K562 (cell line): ENCODE data around the gene AARSD1. TPM values are rescaled to one million over a fixed set of nuclear protein-coding genes. Genes with fewer than 3 reads are reported as not detected.

Experiments used
- ATF3 ChIP-seq, 2 experiments: fragments of 450-650 bp in 1 of 2; sonication (generic) in 1 of 2; formaldehyde crosslinking in 1 of 2; IDR thresholded peaks in 1 of 2; conservative IDR thresholded peaks in 1 of 2; 2 replicates each; pipeline versions ENCODE4 v1.6.1 to v1.8.1; 2016 to 2023; ENCODE audit warnings: mild to moderate bottlenecking in 2 of 2, moderate library complexity in 2 of 2, inconsistent platforms in 1 of 2, missing genetic modification reagents in 1 of 2
- ATF4 ChIP-seq: fragments of 450-650 bp; formaldehyde crosslinking; IDR thresholded peaks from 2 replicates; pipeline ENCODE4 v1.4.0; 2022; ENCODE audit warnings: mild to moderate bottlenecking, moderate library complexity
- BCLAF1 ChIP-seq, 2 experiments: fragments of 450-650 bp in 1 of 2; IDR thresholded peaks; 2 replicates each; pipeline ENCODE4 v1.6.1; 2011 to 2017; ENCODE audit warnings: low read depth in 2 of 2, antibody characterized with exemption in 1 of 2, borderline replicate concordance in 1 of 2, low read length in 1 of 2, mild to moderate bottlenecking in 1 of 2, mixed read lengths in 1 of 2; ENCODE audit not compliant: control insufficient read depth in 1 of 2
- BMI1 ChIP-seq: fragments of 150-350 bp; IDR thresholded peaks from 2 replicates; pipeline ENCODE4 v1.6.1; 2014; ENCODE audit warnings: low read length
- CBFB ChIP-seq: sonication (generic); formaldehyde crosslinking; IDR thresholded peaks from 2 replicates; pipeline ENCODE4 v1.4.0; 2020; ENCODE audit warnings: mild to moderate bottlenecking, missing genetic modification reagents
- DEAF1 ChIP-seq: fragments of 450-650 bp; formaldehyde crosslinking; IDR thresholded peaks from 2 replicates; pipeline ENCODE4 v1.4.0; 2020; ENCODE audit warnings: mild to moderate bottlenecking, moderate library complexity
- HMBOX1 ChIP-seq: sonication (generic); IDR thresholded peaks from 2 replicates; pipeline ENCODE4 v1.6.1; 2016
- HOMEZ ChIP-seq: fragments of 250-450 bp; sonication (Bioruptor Pico); IDR thresholded peaks from 2 replicates; pipeline ENCODE4 v1.4.0; 2020; ENCODE audit warnings: mild to moderate bottlenecking, moderate library complexity
- NFIX ChIP-seq: fragments of 250-450 bp; sonication (Bioruptor Pico); IDR thresholded peaks from 2 replicates; pipeline ENCODE4 v1.4.0; 2020; ENCODE audit warnings: low read depth, mild to moderate bottlenecking, moderate library complexity
- NONO ChIP-seq, 2 experiments: fragments of 200-400 bp in 1 of 2; fragments of 450-650 bp in 1 of 2; formaldehyde crosslinking in 1 of 2; IDR thresholded peaks; 2 replicates each; pipeline ENCODE4 v1.6.1; 2017; ENCODE audit warnings: low read depth in 2 of 2, mild to moderate bottlenecking in 2 of 2, moderate library complexity in 2 of 2, low read length in 1 of 2
- TAF7 ChIP-seq: fragments of 450-650 bp; IDR thresholded peaks from 2 replicates; pipeline ENCODE4 v1.6.1; 2016; ENCODE audit warnings: missing genetic modification characterization, missing compliant biosample characterization
- TAL1 ChIP-seq: fragments of 450-650 bp; IDR thresholded peaks from 2 replicates; pipeline ENCODE4 v1.6.1; 2016; ENCODE audit warnings: mild to moderate bottlenecking
- ZHX1 ChIP-seq: fragments of 150-350 bp; conservative IDR thresholded peaks from 2 replicates; pipeline ENCODE4 v1.6.1; 2014; ENCODE audit warnings: low read length
- ZKSCAN3 ChIP-seq: fragments of 250-450 bp; sonication (Bioruptor Pico); IDR thresholded peaks from 2 replicates; pipeline ENCODE4 v1.4.0; 2020
- ZNF253 ChIP-seq: fragments of 250-450 bp; sonication (Bioruptor Pico); conservative IDR thresholded peaks from 2 replicates; pipeline ENCODE4 v1.6.1; 2021; ENCODE audit warnings: mild to moderate bottlenecking
- polyA plus RNA-seq, 8 experiments: library from polyadenylated mRNA; depleted of rRNA in 4 of 8; stranded (reverse) in 5 of 8; unstranded in 3 of 8; fragments of >200 nt; fragmentation: Nextera tagmentation in 2 of 8; fragmentation: Illumina TruSeq in 1 of 8; extraction: Ambion mirVana in 2 of 8; extraction: Trizol in 1 of 8; gene quantifications; 2 replicates each; pipeline versions ENCODE4 v1.2.1 to v1.2.3, GENCODE V29; 2011 to 2014; ENCODE audit warnings: inconsistent platforms in 1 of 8, missing spikeins in 1 of 8
- total RNA-seq, 7 experiments: library from RNA; depleted of rRNA in 6 of 7; stranded (reverse); fragments of >200 nt in 6 of 7; fragmentation: Illumina TruSeq in 2 of 7; extraction: Trizol in 2 of 7; gene quantifications; 2 replicates each; pipeline versions ENCODE4 v1.2.1 to v1.2.3, GENCODE V29; 2011 to 2021; ENCODE audit warnings: low replicate concordance in 1 of 7

Gene AARSD1
- total and polyA plus RNA-seq, 9 of the 15 experiments (the other 6 are each of a cell fraction or from before 2014, with no cell fraction given), result 51.7 to 98.5 (median 68.6) TPM

GRCh38 chr17:42980274-42980765 is 16.1 kb upstream of the AARSD1 start, which contains the start of gene RUNDC1 (continued):
- no peak for TF ChIP-seq BCLAF1 (IDR thresholded peaks at IDR 0.05; ENCODE audit: borderline replicate concordance in 1 of 2, control insufficient read depth in 1 of 2, low read depth in 2 of 2, low read length in 1 of 2)
- TF ChIP-seq BMI1, result peak; percentile 91
- TF ChIP-seq TAF7, result no peak
- no peak for TF ChIP-seq ATF3 (IDR thresholded peaks at IDR 0.05)
- no peak for TF ChIP-seq ATF3 (CRISPR knock-in tag; conservative IDR thresholded peaks at IDR 0.05)
- peak; percentile 81; the same call in 1 of the 2 replicates for TF ChIP-seq ZHX1
- no peak for TF ChIP-seq ZKSCAN3 (CRISPR knock-in tag)
- no peak; a peak in 1 of 4 replicates for TF ChIP-seq NONO (IDR thresholded peaks at IDR 0.05; ENCODE audit: low read depth in 2 of 2, low read length in 1 of 2)
- no peak for TF ChIP-seq ATF4 (CRISPR knock-in tag)
- TF ChIP-seq TAL1, result 0 out of 2 replicates have a peak, but pooled peaks have one; percentile 3
- TF ChIP-seq HOMEZ (CRISPR knock-in tag), result no peak
- no peak for TF ChIP-seq HMBOX1
- TF ChIP-seq DEAF1, result no peak
- TF ChIP-seq ZNF253 (CRISPR knock-in tag), result no peak
- TF ChIP-seq NFIX (CRISPR knock-in tag), result no peak
- TF ChIP-seq CBFB (CRISPR knock-in tag), result no peak
